ENCODE measurements around the gene TIPARP.
A peak's percentile ranks its signal among the peaks of the same experiment; 100 is the strongest.

GRCh38 chr3:156680243-156680914 lies 6.0 kb downstream of the TIPARP start:
- no peak for TF ChIP-seq CTCF (IDR thresholded peaks at IDR 0.05)
- TF ChIP-seq, protein P1, sequence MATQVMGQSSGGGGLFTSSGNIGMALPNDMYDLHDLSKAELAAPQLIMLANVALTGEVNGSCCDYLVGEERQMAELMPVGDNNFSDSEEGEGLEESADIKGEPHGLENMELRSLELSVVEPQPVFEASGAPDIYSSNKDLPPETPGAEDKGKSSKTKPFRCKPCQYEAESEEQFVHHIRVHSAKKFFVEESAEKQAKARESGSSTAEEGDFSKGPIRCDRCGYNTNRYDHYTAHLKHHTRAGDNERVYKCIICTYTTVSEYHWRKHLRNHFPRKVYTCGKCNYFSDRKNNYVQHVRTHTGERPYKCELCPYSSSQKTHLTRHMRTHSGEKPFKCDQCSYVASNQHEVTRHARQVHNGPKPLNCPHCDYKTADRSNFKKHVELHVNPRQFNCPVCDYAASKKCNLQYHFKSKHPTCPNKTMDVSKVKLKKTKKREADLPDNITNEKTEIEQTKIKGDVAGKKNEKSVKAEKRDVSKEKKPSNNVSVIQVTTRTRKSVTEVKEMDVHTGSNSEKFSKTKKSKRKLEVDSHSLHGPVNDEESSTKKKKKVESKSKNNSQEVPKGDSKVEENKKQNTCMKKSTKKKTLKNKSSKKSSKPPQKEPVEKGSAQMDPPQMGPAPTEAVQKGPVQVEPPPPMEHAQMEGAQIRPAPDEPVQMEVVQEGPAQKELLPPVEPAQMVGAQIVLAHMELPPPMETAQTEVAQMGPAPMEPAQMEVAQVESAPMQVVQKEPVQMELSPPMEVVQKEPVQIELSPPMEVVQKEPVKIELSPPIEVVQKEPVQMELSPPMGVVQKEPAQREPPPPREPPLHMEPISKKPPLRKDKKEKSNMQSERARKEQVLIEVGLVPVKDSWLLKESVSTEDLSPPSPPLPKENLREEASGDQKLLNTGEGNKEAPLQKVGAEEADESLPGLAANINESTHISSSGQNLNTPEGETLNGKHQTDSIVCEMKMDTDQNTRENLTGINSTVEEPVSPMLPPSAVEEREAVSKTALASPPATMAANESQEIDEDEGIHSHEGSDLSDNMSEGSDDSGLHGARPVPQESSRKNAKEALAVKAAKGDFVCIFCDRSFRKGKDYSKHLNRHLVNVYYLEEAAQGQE (IDR thresholded peaks at IDR 0.05; ENCODE audit: low read depth, low read length): no peak
- TF ChIP-seq SIN3A (IDR thresholded peaks at IDR 0.05; ENCODE audit: borderline replicate concordance, low read depth, low read length): no peak
- TF ChIP-seq JUND (IDR thresholded peaks at IDR 0.05): no peak
- TF ChIP-seq NFIC (IDR thresholded peaks at IDR 0.05; ENCODE audit: borderline replicate concordance): no peak
- TF ChIP-seq TAF1 (IDR thresholded peaks at IDR 0.05; ENCODE audit: borderline replicate concordance, low read depth, low read length): no peak
- TF ChIP-seq, protein P2, sequence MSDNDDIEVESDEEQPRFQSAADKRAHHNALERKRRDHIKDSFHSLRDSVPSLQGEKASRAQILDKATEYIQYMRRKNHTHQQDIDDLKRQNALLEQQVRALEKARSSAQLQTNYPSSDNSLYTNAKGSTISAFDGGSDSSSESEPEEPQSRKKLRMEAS (IDR thresholded peaks at IDR 0.05; ENCODE audit: low read depth): 0 out of 2 replicates have a peak, but pooled peaks have one; percentile 4
- no peak for TF ChIP-seq POLR2AphosphoS5 (IDR thresholded peaks at IDR 0.05; ENCODE audit: low read depth, low read length)
- no peak for TF ChIP-seq GABPA (IDR thresholded peaks at IDR 0.05; ENCODE audit: low read depth)
- TF ChIP-seq EZH2phosphoT487 (IDR thresholded peaks at IDR 0.05; ENCODE audit: borderline replicate concordance, low read depth): no peak
- no peak for TF ChIP-seq SMC3 (IDR thresholded peaks at IDR 0.05; ENCODE audit: low read depth, low read length)
- no peak for TF ChIP-seq YY1 (IDR thresholded peaks at IDR 0.05; ENCODE audit: low read depth)

Data from SK-N-SH (cell line).